ENCODE data around the gene SYT2.

- TF ChIP-seq ZFX (IDR thresholded peaks at IDR 0.05; ENCODE audit: borderline replicate concordance) (no peak), CTCF (IDR thresholded peaks at IDR 0.05) (no peak)
Observed at GRCh38 chr1:202671399-202671798, 38.9 kb downstream of the SYT2 start.
